Transverse colon (tissue), 4 donors: ENCODE results near the gene P3H4.

Experiments
- CTCF ChIP-seq, 5 experiments: fragments of 200-600 bp in 3 of 5; fragments of 450-650 bp in 2 of 5; sonication (generic) in 3 of 5; IDR thresholded peaks; 1 replicate in 2 of 5; 2 replicates in 3 of 5; pipeline ENCODE4 v1.5.1; 2016 to 2017; ENCODE audit warnings: antibody characterized with exemption in 5 of 5, inconsistent platforms in 3 of 5, mild to moderate bottlenecking in 2 of 5, moderate library complexity in 1 of 5
- POLR2A ChIP-seq: fragments of 450-650 bp; IDR thresholded peaks from one replicate; pipeline ENCODE4 v1.6.1; 2016; ENCODE audit warnings: antibody characterized with exemption, mild to moderate bottlenecking, moderate library complexity
- POLR2AphosphoS5 ChIP-seq, 3 donors: sonication (generic); formaldehyde crosslinking; IDR thresholded peaks; one replicate each; pipeline ENCODE4 v1.6.1; 2016; ENCODE audit warnings: antibody characterized with exemption in 3 of 3

- TF ChIP-seq CTCF (IDR thresholded peaks at IDR 0.05) (no peak), POLR2AphosphoS5 (IDR thresholded peaks at IDR 0.05) (no peak), POLR2A (no peak)
These were observed 12.3 kb upstream of the P3H4 start for GRCh38 chr17:41824086-41824485.
